NT2/D1 (cell line): ENCODE results near the gene SGK1.

Experiments
- SUZ12 ChIP-seq: IDR thresholded peaks from 2 replicates; pipeline ENCODE4 v1.6.1; 2011; ENCODE audit not compliant: insufficient read length, insufficient read depth; ENCODE audit errors: extremely low read depth
- YY1 ChIP-seq: IDR thresholded peaks from 2 replicates; pipeline ENCODE4 v1.6.1; 2011; ENCODE audit not compliant: insufficient read length, insufficient read depth
- ZNF274 ChIP-seq: IDR thresholded peaks from 2 replicates; pipeline ENCODE4 v1.6.1; 2011; ENCODE audit warnings: mild to moderate bottlenecking, low read depth, low read length

- TF ChIP-seq ZNF274 (no peak), YY1 (no peak), SUZ12 (no peak)
These were observed 493 bp upstream of the SGK1 start for GRCh38 chr6:134318236-134318973.
